Heart left ventricle (tissue), 13 donors: ENCODE data around the gene ZNF213.

Experiments used
- POLR2A ChIP-seq, 2 donors: fragments of 450-650 bp; IDR thresholded peaks; one replicate each; pipeline ENCODE4 v1.6.1; 2017; ENCODE audit warnings: antibody characterized with exemption in 2 of 2, mild to moderate bottlenecking in 2 of 2, moderate library complexity in 2 of 2
- TF ChIP-seq, protein P1 (sequence below), 12 donors: fragments of 200-600 bp; sonication (generic) in 4 of 12; IDR thresholded peaks; one replicate each; pipeline versions ENCODE4 v1.5.0 to v1.8.0; 2018 to 2022; ENCODE audit warnings: antibody characterized with exemption in 12 of 12, mild to moderate bottlenecking in 5 of 12
- donor health status: ischemic (EF 13 %, LVEDD 7.1; RV severe dilation, severe dysfunction).
- donor health status: DM: no; HTN: yes; CAD: no.
- donor health status: DM: no; HTN: no; CAD: no.
- donor health status: ischemic (EF 25% LVEDD 6.9; RV normal size, moderate dysfunction).
- donor health status: ischemic (EF 25% LVEDD 5.7; RV mildly dilated, moderate dysfunction).
- donor health status: ischemic (EF 35%, LVEDD 5.7; RV mildly dilated, moderate dysfunction).
- donor health status: nonischemic (EF 11% LVEDD 7.7; RV severe dilation, severe dysfunction).
- donor health status: DM: yes; HTN: yes; CAD: no.
- donor health status: PGD.
- donor health status: ischemic (EF 29% LVEDD 5.4; RV normal size, mild dysfunction).
- donor health status: nonischemic (EF 23%, LVEDD 6.1; RV moderate dilation, normal function).

DNA sequence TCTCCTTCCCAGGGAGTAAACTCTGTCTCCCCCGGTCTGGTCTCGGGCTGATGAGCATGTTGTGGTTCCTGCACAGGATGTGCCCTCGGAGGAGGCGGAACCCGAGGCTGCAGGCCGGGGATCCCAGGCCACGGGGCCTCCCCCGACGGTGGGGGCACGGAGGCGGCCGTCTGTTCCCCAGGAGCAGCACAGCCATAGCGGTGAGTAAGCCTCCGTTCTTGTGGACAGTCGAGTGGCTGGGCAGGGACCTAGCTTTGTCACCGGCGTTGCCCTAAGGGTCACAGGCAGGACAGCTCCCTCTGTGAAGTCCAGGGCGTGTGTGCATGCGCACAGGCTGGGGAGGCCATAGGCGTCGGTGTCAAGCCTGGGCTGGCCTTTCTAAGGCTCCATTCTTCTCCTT lies 3.5 kb downstream of the ZNF213 start:
- TF ChIP-seq, protein P1, sequence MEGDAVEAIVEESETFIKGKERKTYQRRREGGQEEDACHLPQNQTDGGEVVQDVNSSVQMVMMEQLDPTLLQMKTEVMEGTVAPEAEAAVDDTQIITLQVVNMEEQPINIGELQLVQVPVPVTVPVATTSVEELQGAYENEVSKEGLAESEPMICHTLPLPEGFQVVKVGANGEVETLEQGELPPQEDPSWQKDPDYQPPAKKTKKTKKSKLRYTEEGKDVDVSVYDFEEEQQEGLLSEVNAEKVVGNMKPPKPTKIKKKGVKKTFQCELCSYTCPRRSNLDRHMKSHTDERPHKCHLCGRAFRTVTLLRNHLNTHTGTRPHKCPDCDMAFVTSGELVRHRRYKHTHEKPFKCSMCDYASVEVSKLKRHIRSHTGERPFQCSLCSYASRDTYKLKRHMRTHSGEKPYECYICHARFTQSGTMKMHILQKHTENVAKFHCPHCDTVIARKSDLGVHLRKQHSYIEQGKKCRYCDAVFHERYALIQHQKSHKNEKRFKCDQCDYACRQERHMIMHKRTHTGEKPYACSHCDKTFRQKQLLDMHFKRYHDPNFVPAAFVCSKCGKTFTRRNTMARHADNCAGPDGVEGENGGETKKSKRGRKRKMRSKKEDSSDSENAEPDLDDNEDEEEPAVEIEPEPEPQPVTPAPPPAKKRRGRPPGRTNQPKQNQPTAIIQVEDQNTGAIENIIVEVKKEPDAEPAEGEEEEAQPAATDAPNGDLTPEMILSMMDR (IDR thresholded peaks at IDR 0.05): no peak
- no peak for TF ChIP-seq POLR2A (IDR thresholded peaks at IDR 0.05)
